GM12875 (cell line): ENCODE data around the gene PHLPP1.

Source experiments
- H3K4me3 ChIP-seq: one replicate; pipeline ENCODE4 v1.5.1; 2011; ENCODE audit warnings: low read depth, low read length, control low read depth
- TF ChIP-seq, protein P1 (sequence below): IDR thresholded peaks from 2 replicates; pipeline ENCODE4 v1.5.1; 2011; ENCODE audit warnings: low read depth, mild to moderate bottlenecking, control low read depth, inconsistent platforms, low read length, moderate library complexity, borderline replicate concordance; ENCODE audit not compliant: insufficient read depth

The PHLPP1 gene

DNA sequence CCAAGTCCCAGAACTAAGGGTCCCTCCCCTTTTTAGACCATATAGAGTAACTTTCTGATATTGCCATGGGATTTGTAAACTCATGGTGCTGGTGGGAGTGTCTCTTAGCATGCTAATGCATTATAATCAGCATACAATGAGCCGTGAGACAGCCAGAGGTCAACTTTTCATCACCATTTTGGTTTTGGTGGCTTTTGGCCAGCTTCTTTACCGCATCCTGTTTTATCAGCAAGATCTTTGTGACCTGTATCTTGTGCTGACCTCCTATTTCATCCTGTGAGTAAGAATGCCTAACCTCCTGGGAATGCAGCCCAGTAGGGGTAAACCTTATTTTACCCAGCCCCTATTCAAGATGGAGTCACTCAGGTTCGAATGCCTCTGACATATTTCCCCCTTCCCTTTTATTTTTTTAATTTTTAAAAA is 148.2 kb downstream of the PHLPP1 start:
- no peak overlapping the region for H3K4me3 ChIP-seq
- TF ChIP-seq, protein P1, sequence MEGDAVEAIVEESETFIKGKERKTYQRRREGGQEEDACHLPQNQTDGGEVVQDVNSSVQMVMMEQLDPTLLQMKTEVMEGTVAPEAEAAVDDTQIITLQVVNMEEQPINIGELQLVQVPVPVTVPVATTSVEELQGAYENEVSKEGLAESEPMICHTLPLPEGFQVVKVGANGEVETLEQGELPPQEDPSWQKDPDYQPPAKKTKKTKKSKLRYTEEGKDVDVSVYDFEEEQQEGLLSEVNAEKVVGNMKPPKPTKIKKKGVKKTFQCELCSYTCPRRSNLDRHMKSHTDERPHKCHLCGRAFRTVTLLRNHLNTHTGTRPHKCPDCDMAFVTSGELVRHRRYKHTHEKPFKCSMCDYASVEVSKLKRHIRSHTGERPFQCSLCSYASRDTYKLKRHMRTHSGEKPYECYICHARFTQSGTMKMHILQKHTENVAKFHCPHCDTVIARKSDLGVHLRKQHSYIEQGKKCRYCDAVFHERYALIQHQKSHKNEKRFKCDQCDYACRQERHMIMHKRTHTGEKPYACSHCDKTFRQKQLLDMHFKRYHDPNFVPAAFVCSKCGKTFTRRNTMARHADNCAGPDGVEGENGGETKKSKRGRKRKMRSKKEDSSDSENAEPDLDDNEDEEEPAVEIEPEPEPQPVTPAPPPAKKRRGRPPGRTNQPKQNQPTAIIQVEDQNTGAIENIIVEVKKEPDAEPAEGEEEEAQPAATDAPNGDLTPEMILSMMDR, result no peak

DNA sequence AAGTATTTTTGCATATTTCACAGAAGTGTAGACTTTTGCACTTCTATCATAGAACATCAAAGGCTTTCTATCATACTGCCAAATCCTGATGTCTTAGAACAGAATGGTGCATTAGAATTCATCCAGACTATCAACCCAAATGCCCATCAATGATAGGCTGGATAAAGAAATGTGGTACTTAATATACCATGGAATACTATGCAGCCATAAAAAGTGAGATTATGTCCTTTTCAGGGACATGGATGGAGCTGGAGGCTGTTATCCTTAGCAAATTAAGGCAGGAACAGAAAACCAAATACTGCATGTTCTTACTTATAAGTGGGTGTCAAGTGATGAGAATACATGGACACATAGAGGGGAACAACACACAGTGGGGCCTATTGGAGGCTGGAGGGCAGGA is 150.2 kb downstream of the PHLPP1 start:
- H3K4me3 ChIP-seq, result no peak overlapping the region
- TF ChIP-seq, protein P1, result no peak

DNA sequence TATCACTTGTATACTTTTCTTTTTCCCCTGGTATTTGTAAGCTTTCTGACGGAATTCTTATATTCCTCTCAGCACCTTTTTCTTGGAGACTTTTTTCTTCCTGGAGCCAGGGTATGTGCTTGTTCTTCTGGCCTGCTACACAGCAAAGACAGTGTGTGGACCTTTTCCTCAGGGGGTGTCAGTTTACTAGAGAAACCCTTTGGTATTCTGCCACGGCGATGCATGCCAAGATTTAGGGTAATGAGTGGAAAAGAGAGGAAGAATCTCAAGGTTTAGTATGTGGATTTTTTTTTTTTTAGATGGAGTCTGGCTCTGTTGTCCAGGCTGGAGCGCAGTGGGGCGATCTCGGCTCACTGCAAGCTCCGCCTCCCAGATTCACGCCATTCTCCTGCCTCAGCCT is 152.2 kb downstream of the PHLPP1 start:
- no peak overlapping the region for H3K4me3 ChIP-seq

DNA sequence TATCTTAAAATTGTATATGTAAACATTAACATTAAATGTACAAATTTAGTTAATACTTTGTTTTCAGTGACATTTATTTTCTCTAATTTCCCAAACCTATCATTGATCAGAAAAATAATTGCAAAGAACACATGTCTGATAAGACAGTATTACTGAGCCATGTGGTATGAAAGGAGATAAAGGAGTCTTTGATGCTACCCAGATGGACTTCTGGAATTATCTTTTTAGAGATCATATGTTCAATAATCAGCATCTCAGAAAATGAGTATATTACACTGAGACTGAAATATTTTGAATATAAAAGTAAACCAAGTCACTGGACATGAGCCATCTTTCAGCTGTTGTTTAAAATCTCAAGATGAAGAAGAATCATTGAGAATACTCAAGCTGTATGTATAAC is 153.3 kb downstream of the PHLPP1 start:
- no peak overlapping the region for H3K4me3 ChIP-seq
- TF ChIP-seq, protein P1, result no peak

More for the DNA sequence above, 152.2 kb downstream of the PHLPP1 start:
- TF ChIP-seq, protein P1, result no peak

DNA sequence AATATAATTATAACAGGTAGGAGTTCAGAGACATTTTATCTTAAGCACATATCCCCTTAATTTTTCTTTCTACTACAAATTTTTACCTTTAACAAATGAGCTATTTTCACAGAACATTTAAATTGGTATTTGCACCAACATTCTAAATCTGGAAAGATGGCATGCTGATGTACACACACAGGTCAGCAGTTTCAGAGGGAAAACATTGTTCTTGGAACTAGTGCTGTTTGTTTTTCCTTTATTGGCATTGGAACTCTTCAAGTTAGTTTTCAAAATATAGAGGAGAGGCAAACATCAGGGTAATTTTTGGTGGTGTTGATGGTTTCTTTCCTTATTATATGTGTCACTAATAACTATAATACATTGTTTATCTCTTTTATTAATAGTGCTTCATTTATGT is 155.3 kb downstream of the PHLPP1 start:
- H3K4me3 ChIP-seq, result no peak overlapping the region
- TF ChIP-seq, protein P1, result no peak

DNA sequence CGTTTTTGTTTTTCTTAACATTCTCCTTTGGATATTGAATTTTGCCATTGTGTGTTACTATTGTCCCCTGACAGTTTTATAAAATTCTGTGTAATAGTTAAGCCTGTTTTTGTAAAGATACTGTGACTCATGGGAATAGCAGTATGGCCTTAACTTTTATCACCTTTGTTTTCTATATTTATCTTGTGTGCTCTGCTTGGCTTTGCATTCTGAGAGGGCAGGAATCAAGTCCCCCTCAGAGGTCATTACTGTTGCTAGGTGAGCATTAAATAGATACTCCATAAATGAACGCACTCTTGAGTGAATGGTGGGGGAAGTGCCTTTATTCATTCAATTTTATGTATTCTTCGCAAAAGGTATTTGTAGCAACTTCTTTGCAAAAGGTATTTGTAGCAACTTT is 160.0 kb downstream of the PHLPP1 start:
- TF ChIP-seq, protein P1, result no peak

DNA sequence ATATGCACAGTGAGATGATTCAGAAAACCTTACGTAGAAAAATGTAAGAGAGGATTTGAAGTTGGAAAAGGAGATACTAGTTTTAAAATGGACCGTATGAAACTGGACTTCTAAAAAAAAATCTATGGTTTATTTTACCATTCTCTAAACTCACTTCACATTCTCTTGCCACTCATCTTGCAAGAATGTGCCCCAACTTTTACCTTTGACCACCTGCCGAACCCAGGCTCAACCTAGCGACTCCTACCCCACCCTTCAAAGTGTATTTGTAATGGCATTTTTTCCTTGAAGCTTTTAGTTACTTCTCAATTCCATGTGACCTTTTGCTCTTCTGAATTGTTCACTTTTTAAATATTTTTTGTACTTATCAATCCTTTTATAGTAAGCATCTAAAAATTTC is 160.8 kb downstream of the PHLPP1 start:
- H3K4me3 ChIP-seq, result no peak overlapping the region
- TF ChIP-seq, protein P1, result no peak

More for the DNA sequence above, 160.0 kb downstream of the PHLPP1 start:
- no peak overlapping the region for H3K4me3 ChIP-seq
